GM12892 (cell line): ENCODE data around the gene STMN3. TPM values are rescaled to one million over a fixed set of nuclear protein-coding genes. Genes with fewer than 3 reads are reported as not detected.

Source experiments
- DNase-seq: peaks from one replicate; pipeline ENCODE4 v3.0.0; 2011; ENCODE audit not compliant: insufficient read length
- FAIRE-seq: peaks from 2 replicates; lab custom pipeline; 2011; peaks lifted over from hg19 to GRCh38; lab: Jason Lieb, UNC
- POLR2A ChIP-seq: IDR thresholded peaks from 2 replicates; pipeline ENCODE4 v1.6.1; 2011; ENCODE audit warnings: low read depth, low read length, control low read depth
- POLR2AphosphoS5 ChIP-seq: IDR thresholded peaks from 2 replicates; pipeline ENCODE4 v1.6.1; 2011; ENCODE audit warnings: low read depth, low read length, control low read depth
- TAF1 ChIP-seq: IDR thresholded peaks from 2 replicates; pipeline ENCODE4 v1.6.1; 2011; ENCODE audit warnings: low read depth, mild to moderate bottlenecking, control low read depth, low read length, borderline replicate concordance
- polyA plus RNA-seq: library from polyadenylated mRNA; unstranded; fragments of >200 nt; gene quantifications from one replicate; pipeline ENCODE4 v1.2.1, GENCODE V29; 2012; ENCODE audit warnings: missing spikeins, inconsistent platforms; ENCODE audit not compliant: missing spikeins

The STMN3 gene
- polyA plus RNA-seq = 2.0 TPM

DNA sequence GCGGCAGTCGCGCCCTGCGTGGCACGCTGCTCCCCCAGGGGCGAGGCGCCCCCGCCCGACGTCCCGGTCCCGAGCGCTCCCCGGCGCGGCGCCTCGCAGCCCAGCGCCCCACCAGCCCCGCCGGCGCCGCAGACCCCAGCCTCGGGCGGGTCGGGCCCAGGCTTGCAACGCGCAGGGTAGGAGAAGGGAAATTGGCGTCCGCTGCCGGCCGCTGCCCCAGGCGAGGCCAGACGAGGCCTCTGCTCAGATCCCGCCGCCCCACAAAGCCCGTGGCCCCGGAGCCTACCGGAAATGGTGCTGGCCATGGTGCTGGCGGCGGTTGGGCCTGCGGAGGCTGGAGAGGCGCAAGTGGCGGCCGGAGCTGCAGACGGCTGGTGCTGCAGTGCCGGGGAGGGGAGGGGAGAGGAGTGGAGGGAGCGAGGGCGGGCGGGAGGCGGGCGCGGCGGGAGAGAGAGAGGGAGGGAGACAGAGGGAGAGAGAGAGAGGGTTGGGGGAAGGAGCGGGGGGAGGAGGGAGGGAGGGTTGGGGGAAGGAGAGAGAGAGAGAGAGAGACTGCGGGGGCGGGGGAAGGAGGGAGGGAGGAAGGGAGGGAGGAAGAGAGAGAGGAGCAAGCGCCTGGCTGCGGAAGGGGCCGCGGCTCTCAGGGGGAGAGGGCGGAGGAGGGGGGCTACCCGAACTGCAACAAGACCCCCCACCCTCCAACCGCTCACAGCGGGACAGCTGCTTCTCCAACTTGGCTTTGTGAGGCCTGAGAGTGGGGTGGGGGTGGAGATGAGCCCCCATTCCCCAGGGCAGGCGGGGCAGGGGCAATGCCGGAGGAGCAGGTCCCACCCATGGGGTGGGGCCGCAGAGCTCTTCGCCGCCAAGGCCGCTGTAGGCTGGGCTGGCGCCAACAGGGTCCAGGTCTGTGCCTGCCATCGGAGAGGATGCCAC lies at the start of gene STMN3:
STMN3 (minus strand) TSS at position 384 of the 933 bp plus-strand sequence; CDS start at position 305, 79 bp downstream.
- DNase-seq = peak; percentile 72
- no peak for FAIRE-seq
- no peak for TF ChIP-seq TAF1
- no peak for TF ChIP-seq POLR2AphosphoS5
- TF ChIP-seq POLR2A = no peak

DNA sequence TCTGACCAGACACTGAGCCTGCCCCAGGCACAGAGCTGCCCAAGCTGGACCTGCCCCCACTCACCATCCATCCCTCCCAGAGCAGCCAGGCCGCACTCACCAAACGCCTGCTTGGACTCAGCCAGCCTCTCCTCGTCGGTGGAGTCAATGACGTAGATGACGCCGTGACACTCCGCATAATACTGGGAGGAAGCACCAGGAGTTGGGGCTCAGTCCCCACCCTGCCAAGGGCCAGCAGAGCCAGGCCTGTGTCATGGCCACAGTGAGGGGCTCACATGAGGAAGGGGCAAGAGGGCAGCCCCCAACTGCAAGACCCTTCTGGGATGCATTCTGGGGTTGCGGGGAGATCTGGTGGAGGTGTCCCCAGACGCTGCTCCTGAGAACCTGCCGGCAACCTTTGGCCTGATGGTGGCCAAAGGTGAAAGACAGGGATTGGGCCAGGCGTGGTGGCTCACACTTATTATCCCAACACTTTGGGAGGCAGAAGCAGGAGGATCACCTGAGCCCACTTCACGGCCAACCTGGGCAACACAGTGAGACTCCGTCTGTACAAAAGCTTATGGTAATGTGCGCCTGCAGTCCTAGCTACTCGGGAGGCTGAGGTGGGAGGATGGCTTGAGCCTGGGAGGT lies 48.9 kb upstream of the STMN3 start:
- DNase-seq = no peak
- FAIRE-seq = no peak
- TF ChIP-seq POLR2A (no peak), POLR2AphosphoS5 (no peak), TAF1 (no peak)

DNA sequence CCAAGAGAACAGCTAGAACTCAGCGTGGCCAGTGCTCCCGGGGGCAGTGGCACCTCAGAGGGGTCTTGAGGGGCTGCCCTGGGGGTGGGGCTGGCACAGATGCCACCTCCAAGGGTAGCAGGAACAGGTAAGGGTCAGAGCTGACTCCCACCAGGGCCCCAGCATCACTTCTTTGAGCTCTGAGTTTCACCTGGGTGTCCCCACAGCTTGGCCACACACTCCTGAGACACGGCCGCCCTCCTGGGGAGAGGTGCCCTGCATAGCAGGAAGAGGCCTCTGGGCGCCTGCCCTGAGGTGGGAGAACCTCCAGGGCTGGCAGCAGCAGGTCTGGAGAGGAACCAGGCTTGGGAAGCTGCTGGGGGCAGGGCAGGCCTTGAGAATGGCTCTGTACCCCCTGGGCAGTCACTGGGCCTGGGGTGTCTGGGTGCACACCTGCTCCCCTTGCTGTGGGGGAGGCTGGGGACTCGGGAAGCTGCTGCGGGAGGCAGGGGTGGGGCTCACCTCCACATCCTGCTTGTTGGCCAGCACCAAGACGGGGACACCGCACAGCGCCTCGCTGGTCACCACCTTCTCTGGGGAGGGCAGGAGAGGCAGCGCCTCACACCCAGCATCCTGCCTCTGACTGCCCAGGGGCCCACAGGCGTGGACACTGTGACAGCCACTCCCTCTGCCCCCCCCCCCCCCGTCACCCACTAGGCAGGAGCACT lies 48.3 kb upstream of the STMN3 start:
- FAIRE-seq = no peak
- TF ChIP-seq POLR2A = 0 out of 2 replicates have a peak, but pooled peaks have one; percentile 10
- TF ChIP-seq TAF1 = no peak
- DNase-seq = peak; percentile 17

DNA sequence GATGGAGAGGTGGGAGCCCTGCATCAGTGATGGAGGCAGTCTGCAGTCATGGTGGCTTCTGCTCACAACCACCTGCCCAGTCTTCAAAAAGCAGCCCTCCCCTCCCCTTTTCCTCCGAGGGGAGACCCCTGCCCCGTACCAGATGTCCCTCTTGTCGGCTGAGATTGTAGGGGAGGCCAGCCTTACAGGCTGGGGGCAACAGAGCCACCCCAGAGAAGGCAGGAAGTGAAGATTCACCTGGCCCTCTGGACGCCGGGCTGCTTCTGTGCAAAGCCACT lies 47.8 kb upstream of the STMN3 start:
- TF ChIP-seq TAF1 (no peak), POLR2AphosphoS5 (no peak), POLR2A (no peak)
- FAIRE-seq (no peak), DNase-seq (peak; percentile 8)

DNA sequence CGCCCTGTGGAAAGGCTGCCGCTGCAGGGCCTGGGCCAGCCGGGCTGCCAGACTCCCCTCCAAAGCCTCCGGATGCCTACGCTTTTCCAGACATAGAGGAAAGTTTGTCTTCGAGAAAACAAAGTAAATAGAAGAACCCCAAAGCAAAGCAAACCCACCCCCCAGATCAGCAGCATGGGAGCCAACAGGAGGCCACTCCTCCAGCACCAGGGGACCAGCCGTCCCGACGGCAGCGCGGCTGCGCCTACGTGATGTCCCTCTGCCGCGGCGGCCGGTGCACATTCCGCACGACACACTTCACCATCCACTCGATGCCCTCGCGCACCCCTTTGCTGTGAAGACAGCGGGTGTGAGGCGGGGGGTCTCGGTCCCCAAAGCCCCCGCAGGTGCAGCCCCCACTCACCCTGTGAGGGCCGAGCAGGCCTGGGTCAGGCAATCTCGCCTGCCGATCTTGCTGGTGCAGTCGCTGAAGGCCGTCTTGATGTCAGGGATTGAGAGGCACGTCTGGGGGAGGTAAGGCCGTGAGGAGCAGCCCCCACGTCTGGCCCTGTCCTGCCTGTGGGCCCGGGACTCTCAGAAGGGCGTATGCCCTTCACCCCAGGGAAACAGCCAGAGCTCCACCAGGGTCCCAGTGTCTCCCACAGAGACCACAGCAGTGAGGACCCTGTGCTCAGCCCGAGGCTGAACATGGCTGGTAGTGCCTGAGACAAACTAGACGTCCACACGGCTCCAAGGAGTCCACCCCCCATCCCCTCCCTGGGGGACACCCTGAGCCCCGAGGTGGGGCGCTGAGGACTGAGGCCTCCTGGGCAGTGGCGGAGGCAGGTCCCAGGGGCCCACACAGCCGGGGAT lies 47.2 kb upstream of the STMN3 start:
- DNase-seq (peak; percentile 18), FAIRE-seq (no peak)
- TF ChIP-seq POLR2AphosphoS5 (0 out of 2 replicates have a peak, but pooled peaks have one; percentile 8), POLR2A (no peak; the same call in 1 of the 2 replicates)

DNA sequence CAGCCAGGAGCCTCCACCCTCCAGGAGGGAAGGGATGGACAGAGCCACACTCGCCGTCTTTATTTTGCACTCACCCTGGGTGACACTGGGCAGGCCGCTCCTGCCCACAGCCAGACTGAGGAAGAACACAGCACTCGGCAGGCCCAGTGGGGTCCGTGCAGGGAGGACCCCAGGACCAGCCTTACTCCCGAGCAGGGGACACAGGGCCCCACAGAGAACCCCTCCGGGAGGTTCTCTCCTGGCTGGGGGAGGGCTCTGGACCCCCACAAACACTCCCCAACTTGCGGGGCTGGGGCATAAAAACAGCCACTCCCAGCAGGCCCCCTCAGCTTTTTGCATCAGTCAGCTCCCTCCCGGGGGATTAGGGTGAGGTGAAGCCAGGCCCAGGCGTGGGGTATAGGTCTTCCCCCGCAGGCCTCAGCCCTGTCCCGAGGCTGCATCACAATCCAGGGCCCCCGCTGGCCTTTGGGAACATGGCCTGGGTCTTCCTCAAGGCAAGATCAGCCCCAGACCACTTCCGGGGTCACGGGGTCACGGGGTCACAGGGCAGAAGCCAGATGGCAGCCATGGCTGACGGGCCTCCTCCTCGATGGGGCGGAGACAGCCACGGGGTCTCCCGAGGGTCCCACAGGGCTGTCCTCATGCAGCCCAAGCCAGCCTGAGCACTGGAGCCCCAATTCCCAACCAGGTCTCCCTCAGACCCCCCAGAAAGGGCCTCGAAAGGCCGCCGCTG lies 46.4 kb upstream of the STMN3 start:
- TF ChIP-seq POLR2A (no peak), TAF1 (no peak), POLR2AphosphoS5 (0 out of 2 replicates have a peak, but pooled peaks have one; percentile 12)
- FAIRE-seq = no peak

DNA sequence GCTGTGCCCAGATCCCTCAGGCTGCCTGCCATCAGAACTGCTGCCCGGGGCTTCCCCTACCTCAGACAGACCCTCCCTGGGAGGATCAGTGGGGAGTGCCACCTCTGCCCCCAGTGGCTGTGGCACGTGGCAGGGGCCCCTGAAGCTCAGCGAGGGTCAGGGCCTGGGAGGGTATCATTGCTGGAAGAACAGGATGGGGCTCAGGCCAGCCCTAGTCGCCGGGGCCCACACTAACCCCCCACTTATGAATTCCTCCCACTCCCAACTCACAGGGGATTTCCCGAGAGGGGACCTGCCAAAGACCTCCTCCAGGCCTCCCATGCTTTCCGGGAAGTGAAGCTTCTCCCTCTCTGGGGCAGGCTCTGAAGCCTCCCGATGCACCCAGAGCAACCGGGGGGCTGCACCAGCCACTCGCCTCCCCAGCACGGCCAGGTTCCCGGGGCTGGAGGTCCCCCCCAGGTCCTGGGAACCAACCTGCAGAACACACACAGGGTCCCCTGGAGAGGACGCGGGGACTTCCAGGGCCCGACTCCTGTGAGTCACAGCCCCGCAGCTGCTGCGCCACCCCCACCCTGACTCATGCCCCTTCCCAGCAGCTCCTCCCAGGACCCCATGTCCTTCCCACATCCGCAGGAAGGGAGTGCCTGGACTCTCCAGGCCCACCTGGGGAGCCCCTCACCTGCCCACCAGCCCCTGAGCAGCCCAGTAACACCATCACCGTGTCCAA lies 45.7 kb upstream of the STMN3 start:
- FAIRE-seq = peak; percentile 81
- TF ChIP-seq POLR2A = peak; percentile 43
- TF ChIP-seq TAF1 = no peak
- peak; percentile 68 for DNase-seq

More for the DNA sequence above, 46.4 kb upstream of the STMN3 start:
- DNase-seq = no peak

DNA sequence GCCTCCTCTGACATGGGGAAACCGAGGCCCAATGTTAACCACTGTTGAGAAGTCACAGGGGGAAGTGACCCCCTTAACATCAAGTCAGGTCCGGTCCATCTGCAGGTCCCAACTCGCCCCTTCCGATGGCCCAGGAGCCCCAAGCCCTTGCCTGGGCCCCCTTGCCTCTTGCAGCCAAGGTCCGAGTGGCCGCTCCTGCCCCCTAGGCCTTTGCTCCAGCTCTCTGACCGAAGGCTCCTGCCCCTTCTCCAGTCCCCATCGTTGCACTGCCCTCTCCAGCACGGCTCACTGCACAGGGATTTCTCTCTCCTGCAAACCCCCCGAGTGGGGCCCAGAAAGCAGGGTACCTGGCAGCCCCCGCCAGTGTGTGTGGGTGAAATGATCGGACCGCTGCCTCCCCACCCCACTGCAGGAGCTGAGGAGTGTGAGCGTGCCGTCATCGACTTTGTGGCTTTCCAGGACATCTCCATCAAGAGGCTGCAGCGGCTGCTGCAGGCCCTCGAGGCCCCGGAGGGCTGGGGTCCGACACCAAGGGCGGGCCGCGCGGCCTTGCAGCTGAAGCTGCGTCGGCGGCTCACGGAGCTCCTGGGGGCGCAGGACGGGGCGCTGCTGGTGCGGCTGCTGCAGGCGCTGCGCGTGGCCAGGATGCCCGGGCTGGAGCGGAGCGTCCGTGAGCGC lies 44.8 kb upstream of the STMN3 start:
- FAIRE-seq = no peak
- TF ChIP-seq POLR2A (0 out of 2 replicates have a peak, but pooled peaks have one; percentile 32), TAF1 (no peak)
- peak; percentile 18 for DNase-seq

DNA sequence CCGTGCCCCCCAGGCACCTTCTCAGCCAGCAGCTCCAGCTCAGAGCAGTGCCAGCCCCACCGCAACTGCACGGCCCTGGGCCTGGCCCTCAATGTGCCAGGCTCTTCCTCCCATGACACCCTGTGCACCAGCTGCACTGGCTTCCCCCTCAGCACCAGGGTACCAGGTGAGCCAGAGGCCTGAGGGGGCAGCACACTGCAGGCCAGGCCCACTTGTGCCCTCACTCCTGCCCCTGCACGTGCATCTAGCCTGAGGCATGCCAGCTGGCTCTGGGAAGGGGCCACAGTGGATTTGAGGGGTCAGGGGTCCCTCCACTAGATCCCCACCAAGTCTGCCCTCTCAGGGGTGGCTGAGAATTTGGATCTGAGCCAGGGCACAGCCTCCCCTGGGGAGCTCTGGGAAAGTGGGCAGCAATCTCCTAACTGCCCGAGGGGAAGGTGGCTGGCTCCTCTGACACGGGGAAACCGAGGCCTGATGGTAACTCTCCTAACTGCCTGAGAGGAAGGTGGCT lies 44.2 kb upstream of the STMN3 start:
- TF ChIP-seq POLR2AphosphoS5 = no peak
- TF ChIP-seq POLR2A = no peak; the same call in 1 of the 2 replicates
- TF ChIP-seq TAF1 = no peak
- no peak for FAIRE-seq

More for the DNA sequence above, 44.2 kb upstream of the STMN3 start:
- DNase-seq = peak; percentile 26
